Testis (tissue), 3 donors: Measurements from ENCODE around the gene GOLGA5. TPM values are rescaled to one million over a fixed set of nuclear protein-coding genes. Genes with fewer than 3 reads are reported as not detected.

Experiments used
- DNase-seq: peaks from one replicate; pipeline ENCODE4 v3.0.0-alpha.2; 2019
- H3K27ac ChIP-seq, 2 donors: fragments of 200-600 bp; sonication (generic); one replicate each; pipeline ENCODE4 v1.5.1; 2019
- H3K27me3 ChIP-seq: fragments of 200-600 bp; sonication (generic); one replicate; pipeline ENCODE4 v1.5.1; 2019
- H3K36me3 ChIP-seq: fragments of 200-600 bp; sonication (generic); one replicate; pipeline ENCODE4 v1.5.1; 2017; ENCODE audit warnings: low read depth; ENCODE audit errors: missing control alignments
- H3K4me1 ChIP-seq: fragments of 200-600 bp; sonication (generic); one replicate; pipeline ENCODE4 v1.5.1; 2019
- H3K4me3 ChIP-seq, 2 donors: fragments of 200-600 bp; sonication (generic); one replicate each; pipeline ENCODE4 v1.5.1; 2017 to 2019
- H3K9me3 ChIP-seq: fragments of 200-600 bp; sonication (generic); one replicate; pipeline ENCODE4 v1.5.1; 2017
- POLR2A ChIP-seq: fragments of 450-650 bp; IDR thresholded peaks from one replicate; pipeline ENCODE4 v1.6.1; 2017; ENCODE audit warnings: antibody characterized with exemption, mild to moderate bottlenecking, moderate library complexity
- WGBS, 2 donors: methylation state at CpG; one replicate each; pipeline ENCODE4 v1.1.5; 2018; 5-methylcytosine and 5-hydroxymethylcytosine counted together
- intact Hi-C: fragments of 100-400 bp; cut with DNase I; formaldehyde crosslinking; loops from one replicate; pipeline ENCODE4 v1.15.1; 2023; ENCODE audit warnings: low total_unique reads
- polyA plus RNA-seq: library from polyadenylated mRNA; stranded (reverse); fragments of 350-450 nt; fragmentation: Illumina TruSeq; extraction: RNeasy Lipid Tissue Mini Kit (QIAGEN cat#74804); gene quantifications from one replicate; pipeline ENCODE4 v1.2.3, GENCODE V29; 2014; ENCODE audit warnings: low read depth, low replicate concordance; ENCODE audit not compliant: insufficient read depth
- total RNA-seq, 2 donors: library from RNA; depleted of rRNA; stranded (reverse); fragments of >200 nt; gene quantifications; one replicate each; pipeline ENCODE4 v1.2.3, GENCODE V29; 2016
- TF ChIP-seq, protein P1 (sequence below), 3 experiments: fragments of 450-650 bp in 2 of 3; fragments of 200-600 bp in 1 of 3; sonication (generic) in 1 of 3; IDR thresholded peaks; one replicate each; pipeline ENCODE4 v1.5.1; 2016 to 2019; ENCODE audit warnings: antibody characterized with exemption in 3 of 3, mild to moderate bottlenecking in 2 of 3, moderate library complexity in 1 of 3

Gene GOLGA5
- total and polyA plus RNA-seq, 3 donors from 2014 or later: 46.8 to 92.0 (median 78.2) TPM

DNA sequence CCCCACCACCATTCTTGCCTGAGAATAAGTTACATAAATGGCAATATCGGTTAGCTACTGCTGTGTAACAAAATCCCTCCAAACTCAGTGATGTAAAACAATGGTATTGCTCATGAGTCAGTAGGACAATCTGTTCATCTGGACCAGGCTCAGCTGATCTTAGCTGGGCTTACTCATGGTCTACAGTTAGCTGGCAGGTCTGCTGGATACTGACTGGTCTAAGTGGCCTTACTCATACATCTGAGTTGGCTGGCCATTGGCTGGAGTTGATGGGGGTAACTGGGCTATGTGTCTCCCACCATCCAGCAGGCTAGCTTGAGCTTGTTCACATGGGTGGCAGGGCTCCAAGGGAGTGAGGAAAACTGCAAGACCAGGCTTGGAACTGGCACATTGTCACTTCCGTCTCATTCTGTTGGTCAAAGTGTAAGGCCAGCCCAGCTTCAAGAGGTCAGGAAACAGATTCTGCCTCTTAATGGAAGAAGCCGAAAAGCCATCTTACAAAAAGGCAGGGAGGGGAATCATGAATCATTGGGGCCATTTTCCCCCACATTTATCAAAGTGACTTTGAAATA, 72.2 kb downstream of the GOLGA5 start:
- Histone ChIP-seq H3K27me3 (no peaks in the 10 kb centered on the region), H3K36me3 (no peaks in the 10 kb centered on the region), H3K27ac (no peak overlapping the region), H3K4me1 (no peaks in the 10 kb centered on the region), H3K9me3 (no peaks in the 10 kb centered on the region), H3K4me3 (no peak overlapping the region)
- intact Hi-C loops: no loop called here
- WGBS, 2 donors: 54 to 81% methylated on average over 3 of the region's 3 CpGs
- no peak for TF ChIP-seq POLR2A
- DNase-seq: no peak

DNA sequence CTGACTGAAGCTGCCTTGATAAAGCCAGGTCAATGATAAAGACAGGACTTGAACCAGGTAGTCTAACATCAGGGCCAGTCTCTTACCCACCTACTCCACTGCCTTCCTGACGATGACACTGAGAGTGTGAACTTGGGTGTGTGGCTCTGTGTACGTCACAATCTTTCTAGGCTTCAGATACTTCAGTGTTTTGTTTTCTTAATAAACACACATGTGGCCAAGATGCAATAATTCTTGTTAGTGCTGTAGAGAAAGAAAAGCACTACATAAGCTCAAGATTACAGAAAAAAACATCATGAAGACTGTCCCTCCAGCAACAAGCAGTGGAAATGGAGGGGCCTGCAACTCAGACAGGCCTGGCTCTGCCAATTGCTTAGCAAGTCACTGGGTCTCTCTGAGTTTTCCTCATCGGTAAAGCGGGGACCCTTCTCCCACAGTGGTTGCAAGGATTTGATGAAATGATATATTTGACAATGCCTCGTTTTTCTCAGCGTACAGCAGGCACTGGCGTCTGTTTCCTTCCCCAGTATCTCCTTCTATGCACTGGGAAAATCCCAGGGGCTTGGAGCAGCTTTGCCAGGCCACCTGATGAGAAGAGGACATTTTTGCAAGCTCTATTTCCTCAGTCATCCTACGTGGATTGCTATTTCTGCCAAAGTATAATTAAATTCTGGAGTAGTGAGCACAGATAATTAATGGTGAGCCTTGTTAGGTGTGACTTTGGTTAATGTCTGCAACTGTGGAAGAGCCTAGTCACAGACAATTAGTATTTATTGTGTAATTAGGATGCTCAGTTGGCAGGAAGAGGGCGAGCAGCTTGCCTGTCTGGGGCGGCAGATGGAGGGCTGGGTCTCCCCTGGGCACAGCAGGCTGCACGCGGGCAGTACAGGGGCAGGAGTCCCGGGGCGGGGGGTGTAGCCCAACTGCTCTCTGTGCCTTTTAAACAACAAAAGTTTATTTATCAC, 73.1 kb downstream of the GOLGA5 start:
- Histone ChIP-seq H3K9me3 (no peaks in the 10 kb centered on the region), H3K4me1 (no peaks in the 10 kb centered on the region), H3K4me3 (no peak overlapping the region), H3K27ac (no peak overlapping the region), H3K36me3 (no peaks in the 10 kb centered on the region), H3K27me3 (no peaks in the 10 kb centered on the region)
- intact Hi-C loops: no loop called here
- no peak for DNase-seq
- TF ChIP-seq, protein P1, sequence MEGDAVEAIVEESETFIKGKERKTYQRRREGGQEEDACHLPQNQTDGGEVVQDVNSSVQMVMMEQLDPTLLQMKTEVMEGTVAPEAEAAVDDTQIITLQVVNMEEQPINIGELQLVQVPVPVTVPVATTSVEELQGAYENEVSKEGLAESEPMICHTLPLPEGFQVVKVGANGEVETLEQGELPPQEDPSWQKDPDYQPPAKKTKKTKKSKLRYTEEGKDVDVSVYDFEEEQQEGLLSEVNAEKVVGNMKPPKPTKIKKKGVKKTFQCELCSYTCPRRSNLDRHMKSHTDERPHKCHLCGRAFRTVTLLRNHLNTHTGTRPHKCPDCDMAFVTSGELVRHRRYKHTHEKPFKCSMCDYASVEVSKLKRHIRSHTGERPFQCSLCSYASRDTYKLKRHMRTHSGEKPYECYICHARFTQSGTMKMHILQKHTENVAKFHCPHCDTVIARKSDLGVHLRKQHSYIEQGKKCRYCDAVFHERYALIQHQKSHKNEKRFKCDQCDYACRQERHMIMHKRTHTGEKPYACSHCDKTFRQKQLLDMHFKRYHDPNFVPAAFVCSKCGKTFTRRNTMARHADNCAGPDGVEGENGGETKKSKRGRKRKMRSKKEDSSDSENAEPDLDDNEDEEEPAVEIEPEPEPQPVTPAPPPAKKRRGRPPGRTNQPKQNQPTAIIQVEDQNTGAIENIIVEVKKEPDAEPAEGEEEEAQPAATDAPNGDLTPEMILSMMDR (IDR thresholded peaks at IDR 0.05): no peak
- TF ChIP-seq POLR2A: no peak
- WGBS, 2 donors: 71 to 74% methylated on average over 14 of the region's 14 CpGs

DNA sequence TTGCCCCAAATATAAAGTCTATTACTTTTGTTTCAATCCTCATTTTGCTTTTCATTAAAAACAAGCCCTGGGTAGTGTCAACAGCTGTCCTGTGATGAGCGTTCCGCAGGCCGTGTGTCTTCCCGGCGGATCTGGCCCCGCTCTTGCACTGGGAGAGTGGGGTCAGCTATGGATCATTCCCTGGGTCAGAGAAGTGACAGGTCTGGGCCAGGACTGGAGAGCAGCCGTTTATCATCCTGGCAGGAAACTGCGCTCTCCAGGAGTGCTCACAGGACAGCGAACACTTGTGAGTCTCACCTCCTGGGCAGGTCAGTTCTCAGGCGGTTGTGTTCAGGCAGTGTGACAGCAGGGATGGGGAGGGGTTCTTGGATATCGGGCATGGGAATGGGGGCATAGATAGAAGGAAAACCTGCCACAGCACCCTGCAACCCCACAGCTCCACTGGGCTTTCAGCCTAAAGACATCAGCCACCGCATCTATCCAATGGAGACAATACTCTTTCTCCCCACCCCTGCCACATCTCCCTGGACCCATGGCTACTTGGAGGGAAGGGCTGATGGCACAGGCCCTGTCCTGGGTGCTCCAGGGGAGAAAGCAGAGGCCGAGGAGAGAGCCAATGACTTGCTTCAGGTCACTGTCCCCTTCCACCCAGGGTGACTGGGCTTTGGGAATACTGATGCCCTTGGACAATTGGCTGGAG, 81.0 kb downstream of the GOLGA5 start:
- Histone ChIP-seq H3K9me3 (no peaks in the 10 kb centered on the region), H3K4me3 (no peak overlapping the region), H3K36me3 (no peaks in the 10 kb centered on the region), H3K27me3 (no peaks in the 10 kb centered on the region), H3K27ac (no peak overlapping the region), H3K4me1 (peaks cover 21% of the 10 kb centered on the region)
- TF ChIP-seq, protein P1 (IDR thresholded peaks at IDR 0.05): no peak
- TF ChIP-seq POLR2A: no peak
- peak; percentile 46 for DNase-seq
- 42 to 50% methylated on average over 12 to 13 of the region's 13 CpGs for WGBS, 2 donors
- intact Hi-C loops: no loop called here

DNA sequence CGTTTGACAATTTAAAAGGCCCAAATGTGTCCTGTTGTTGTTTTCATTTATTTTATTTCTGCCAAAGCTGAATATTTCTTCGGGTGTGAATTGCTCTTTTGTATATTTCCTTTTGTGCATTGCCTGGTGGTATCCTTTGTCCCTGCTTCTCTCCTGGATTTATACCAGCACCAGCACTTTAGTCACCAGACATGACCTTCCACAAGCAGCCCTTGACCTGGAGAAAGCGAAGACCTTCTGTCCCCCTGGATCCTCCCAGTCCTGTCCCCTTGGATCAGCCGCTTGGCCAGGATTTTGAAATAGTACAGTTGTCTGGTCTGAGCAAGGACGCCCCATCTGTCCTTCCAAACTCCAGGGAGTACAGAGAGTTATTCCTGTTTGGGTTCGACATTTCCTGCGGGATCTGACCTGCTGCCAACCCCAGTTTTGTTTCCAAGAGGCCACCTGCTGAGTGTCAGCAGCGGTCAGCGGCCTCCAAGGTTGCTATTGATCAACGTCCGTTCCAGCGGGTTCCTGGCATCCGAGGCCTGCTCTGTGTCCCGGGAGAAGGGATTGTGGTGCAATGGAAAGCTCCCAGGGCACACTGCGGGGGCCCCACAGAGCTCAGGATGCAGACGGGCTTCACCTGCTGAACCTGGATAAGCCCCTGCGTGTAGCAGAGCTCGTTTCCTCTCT, 83.8 kb downstream of the GOLGA5 start:
- TF ChIP-seq POLR2A: no peak
- DNase-seq: peak; percentile 65
- peaks cover 33% of the 10 kb centered on the region for H3K4me1 ChIP-seq
- no peaks in the 10 kb centered on the region for H3K27me3 ChIP-seq
- H3K36me3 ChIP-seq: no peaks in the 10 kb centered on the region
- WGBS, 2 donors: 41 to 52% methylated on average over 17 to 18 of the region's 18 CpGs
- no peaks in the 10 kb centered on the region for H3K9me3 ChIP-seq
- no peak overlapping the region for H3K4me3 ChIP-seq
- intact Hi-C loops: no loop called here
- H3K27ac ChIP-seq: no peak overlapping the region

DNA sequence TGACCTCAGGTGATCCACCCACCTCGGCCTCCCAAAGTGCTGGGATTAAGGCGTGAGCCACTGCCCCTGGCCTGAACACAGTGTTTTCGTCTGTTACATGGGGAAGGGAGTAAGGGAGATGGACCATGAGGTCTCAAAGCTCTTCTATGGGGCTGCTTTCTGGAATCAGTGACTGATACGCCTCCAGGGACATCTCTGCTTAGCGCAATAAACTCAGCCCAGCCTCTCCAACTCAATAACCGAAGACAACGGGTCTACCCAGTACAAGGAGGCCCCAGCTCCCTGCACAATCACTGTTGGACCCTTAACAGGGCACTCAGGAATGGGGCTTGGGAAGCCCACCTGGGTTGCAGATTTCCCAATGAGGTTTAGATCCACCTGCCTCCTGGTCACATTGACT, 86.2 kb downstream of the GOLGA5 start:
- 81 to 87% methylated on average over 5 to 7 of the region's 7 CpGs for WGBS, 2 donors
- Histone ChIP-seq H3K4me3 (no peak overlapping the region), H3K9me3 (no peaks in the 10 kb centered on the region), H3K27ac (no peak overlapping the region), H3K27me3 (no peaks in the 10 kb centered on the region), H3K36me3 (no peaks in the 10 kb centered on the region), H3K4me1 (peaks cover 33% of the 10 kb centered on the region)
- intact Hi-C loops: no loop called here
- no peak for DNase-seq
- TF ChIP-seq, protein P1 (IDR thresholded peaks at IDR 0.05): no peak
- TF ChIP-seq POLR2A: no peak
